Heart left ventricle (tissue), 16 donors: ENCODE measurements around the gene CYP4F2. TPM values are rescaled to one million over a fixed set of nuclear protein-coding genes. Genes with fewer than 3 reads are reported as not detected.
"Not testable (repeated sequence)": the region's sequence is repeated elsewhere in the genome, so short reads cannot be mapped to it uniquely, and the experiment has no call there.

Source experiments
- ATAC-seq, 4 donors: fragments of 200-7000 bp; cut with Tn5 transposase; one replicate each; pipeline ENCODE4 v1.9.1; 2020 to 2022; ENCODE audit warnings: moderate library complexity in 4 of 4, mild to moderate bottlenecking in 3 of 4, moderate number of reproducible peaks in 1 of 4
- DNase-seq, 5 donors: peaks; one replicate each; pipeline ENCODE4 v3.0.0-alpha.2; 2020
- H3K27ac ChIP-seq, 12 donors: fragments of 200-600 bp; sonication (generic) in 4 of 12; one replicate each; pipeline versions ENCODE4 v1.5.0 to v1.8.0; 2016 to 2022; ENCODE audit warnings: mild to moderate bottlenecking in 2 of 12
- H3K27me3 ChIP-seq, 9 donors: fragments of 200-600 bp; sonication (generic) in 2 of 9; one replicate each; pipeline versions ENCODE4 v1.5.1 to v1.8.0; 2016 to 2022; ENCODE audit warnings: mild to moderate bottlenecking in 3 of 9
- H3K36me3 ChIP-seq, 9 donors: fragments of 200-600 bp; sonication (generic) in 2 of 9; one replicate each; pipeline versions ENCODE4 v1.5.0 to v1.8.0; 2018 to 2022; ENCODE audit warnings: mild to moderate bottlenecking in 2 of 9
- H3K4me1 ChIP-seq, 12 donors: fragments of 200-600 bp; sonication (generic) in 4 of 12; one replicate each; pipeline versions ENCODE4 v1.5.0 to v1.8.0; 2016 to 2022; ENCODE audit warnings: mild to moderate bottlenecking in 3 of 12
- H3K4me3 ChIP-seq, 12 donors: fragments of 200-600 bp; sonication (generic) in 4 of 12; one replicate each; pipeline versions ENCODE4 v1.5.0 to v1.8.0; 2017 to 2022; ENCODE audit warnings: mild to moderate bottlenecking in 9 of 12, moderate library complexity in 4 of 12
- H3K9me3 ChIP-seq, 12 donors: fragments of 200-600 bp; sonication (generic) in 4 of 12; one replicate each; pipeline versions ENCODE4 v1.5.0 to v1.8.0; 2016 to 2022; ENCODE audit warnings: mild to moderate bottlenecking in 1 of 12
- CTCF ChIP-seq, 12 donors: fragments of 200-600 bp; sonication (generic) in 4 of 12; IDR thresholded peaks; one replicate each; pipeline versions ENCODE4 v1.5.0 to v1.8.0; 2018 to 2022; ENCODE audit warnings: antibody characterized with exemption in 12 of 12, mild to moderate bottlenecking in 5 of 12
- POLR2A ChIP-seq, 2 donors: fragments of 450-650 bp; IDR thresholded peaks; one replicate each; pipeline ENCODE4 v1.6.1; 2017; ENCODE audit warnings: antibody characterized with exemption in 2 of 2, mild to moderate bottlenecking in 2 of 2, moderate library complexity in 2 of 2
- WGBS, 4 donors: extraction: QIAGEN DNeasy Blood & Tissue Kit in 2 of 4; methylation state at CpG; one replicate each; pipeline versions ENCODE4 v1.1.5 to v1.1.7; 2013 to 2018; 5-methylcytosine and 5-hydroxymethylcytosine counted together
- intact Hi-C, 10 donors: fragments of 100-400 bp; cut with DNase I; formaldehyde crosslinking; loops; one replicate each; pipeline versions ENCODE4 v1.11.1 to v1.14.2; 2022
- polyA plus RNA-seq, 2 donors: library from polyadenylated mRNA; stranded (reverse); fragments of 200-250 nt; gene quantifications; one replicate each; pipeline ENCODE4 v1.2.3, GENCODE V29; 2013
- total RNA-seq, 9 donors: library from RNA; depleted of rRNA in 2 of 9; stranded (reverse); fragments of >200 nt in 2 of 9; fragmentation: NEBNext Ultra II Directional in 3 of 9; extraction: Animal tissue kit (Norgen Biotek cat#: 25700) in 3 of 9; gene quantifications; one replicate each; pipeline versions ENCODE4 v1.1.0 to v1.2.4, GENCODE V29; 2016 to 2023
- donor health status: ischemic (EF 13 %, LVEDD 7.1; RV severe dilation, severe dysfunction).
- donor health status: healthy with polysubstance abuse.
- donor health status: DM: no; HTN: yes; CAD: no.
- donor health status: DM: no; HTN: no; CAD: no.
- donor health status: ischemic (EF 25% LVEDD 6.9; RV normal size, moderate dysfunction).
- donor health status: ischemic (EF 25% LVEDD 5.7; RV mildly dilated, moderate dysfunction).
- donor health status: healthy.
- donor health status: DM: yes; HTN: yes; CAD: no.
- donor health status: ischemic (EF 35%, LVEDD 5.7; RV mildly dilated, moderate dysfunction).
- donor health status: nonischemic (EF 11% LVEDD 7.7; RV severe dilation, severe dysfunction).
- donor health status: DM: yes; HTN: yes; CAD: no.
- donor health status: PGD.
- donor health status: ischemic (EF 29% LVEDD 5.4; RV normal size, mild dysfunction).
- donor health status: nonischemic (EF 23%, LVEDD 6.1; RV moderate dilation, normal function).

The CYP4F2 gene
- total and polyA plus RNA-seq, 11 donors: not detected

- Histone ChIP-seq H3K36me3 (no peaks in the 10 kb centered on the region), H3K4me3 (no peak overlapping the region), H3K27ac (no peak overlapping the region), H3K27me3 (peaks cover 0 to 62% (median 5%) of the 10 kb centered on the region in 9 donors), H3K9me3 (peaks cover 0 to 6% (median 0%) of the 10 kb centered on the region in 12 donors), H3K4me1 (peaks cover 0 to 7% (median 0%) of the 10 kb centered on the region in 12 donors)
- ATAC-seq (no peak), DNase-seq (no peak)
- intact Hi-C loops: no loop called here
- TF ChIP-seq POLR2A (IDR thresholded peaks at IDR 0.05) (no peak), CTCF (IDR thresholded peaks at IDR 0.05) (no peak)
- WGBS, 4 donors: 76 to 100% (median 80%) methylated on average over 1 to 2 of the region's 2 CpGs; no CpG with 5 or more reads in 1 of the 4 donors
Measured at GRCh38 chr19:15936950-15937349, 39.1 kb upstream of the CYP4F2 start.

- peaks cover 0 to 7% (median 0%) of the 10 kb centered on the region in 12 donors for H3K4me1 ChIP-seq
- H3K27ac ChIP-seq: no peak overlapping the region
- TF ChIP-seq CTCF (IDR thresholded peaks at IDR 0.05) (no peak), POLR2A (IDR thresholded peaks at IDR 0.05) (no peak)
- DNase-seq (no peak), ATAC-seq (no peak)
- H3K36me3 ChIP-seq: no peaks in the 10 kb centered on the region
- 70 to 78% (median 75%) methylated on average over 3 of the region's 3 CpGs for WGBS, 4 donors
- peaks cover 0 to 6% (median 0%) of the 10 kb centered on the region in 12 donors for H3K9me3 ChIP-seq
- peaks cover 0 to 59% (median 7%) of the 10 kb centered on the region in 9 donors for H3K27me3 ChIP-seq
- intact Hi-C loops: no loop called here
- H3K4me3 ChIP-seq: no peak overlapping the region
Measured at GRCh38 chr19:15936173-15936572, 38.3 kb upstream of the CYP4F2 start.

- TF ChIP-seq CTCF (IDR thresholded peaks at IDR 0.05): no peak
- no peak for TF ChIP-seq POLR2A (IDR thresholded peaks at IDR 0.05)
- intact Hi-C loops: no loop called here
- Histone ChIP-seq H3K27ac (no peak overlapping the region), H3K36me3 (no peaks in the 10 kb centered on the region), H3K9me3 (peaks cover 0 to 6% (median 0%) of the 10 kb centered on the region in 12 donors), H3K4me3 (no peak overlapping the region), H3K27me3 (peaks cover 0 to 63% (median 15%) of the 10 kb centered on the region in 9 donors), H3K4me1 (peaks cover 0 to 7% (median 0%) of the 10 kb centered on the region in 12 donors)
- ATAC-seq (peak in 2 of 4 donors; percentile 10 to 38), DNase-seq (no peak)
- WGBS, 4 donors: 44 to 63% (median 59%) methylated on average over 3 of the region's 3 CpGs
Measured at GRCh38 chr19:15935167-15935702, 37.4 kb upstream of the CYP4F2 start.

GRCh38 chr19:15934332-15935078 lies 36.6 kb upstream of the CYP4F2 start, which contains the start of gene CYP4F11:
TSS of gene CYP4F11 (minus strand) at chr19:15934529. CDS start at chr19:15934408, 121 bp downstream.
- Histone ChIP-seq H3K27me3 (peaks cover 0 to 68% (median 19%) of the 10 kb centered on the region in 9 donors), H3K27ac (peak within 1 kb of the TSS in 1 of 12 donors; percentile 38), H3K4me1 (peaks cover 0 to 7% (median 0%) of the 10 kb centered on the region in 12 donors), H3K9me3 (peaks cover 0 to 6% (median 0%) of the 10 kb centered on the region in 12 donors), H3K4me3 (no peak within 1 kb of the TSS), H3K36me3 (no peaks in the 10 kb centered on the region)
- intact Hi-C loops: no loop called here
- DNase-seq (peak; percentile 22 to 84 (median 70)), ATAC-seq (peak; percentile 54 to 95 (median 76))
- WGBS, 4 donors: 38 to 62% (median 44%) methylated on average over 3 to 10 of the region's 10 CpGs
- TF ChIP-seq CTCF (IDR thresholded peaks at IDR 0.05) (no peak), POLR2A (IDR thresholded peaks at IDR 0.05) (no peak)

- peaks cover 0 to 69% (median 20%) of the 10 kb centered on the region in 9 donors for H3K27me3 ChIP-seq
- DNase-seq: peak in 1 of 5 donors; percentile 71
- H3K27ac ChIP-seq, H3K36me3 ChIP-seq, intact Hi-C loops, H3K4me3 ChIP-seq, ATAC-seq, H3K4me1 ChIP-seq, H3K9me3 ChIP-seq: not testable (repeated sequence)
- WGBS, 4 donors: 35 to 88% (median 55%) methylated on average over 9 to 12 of the region's 12 CpGs
Measured at GRCh38 chr19:15933761-15934331, 36.0 kb upstream of the CYP4F2 start.
